HCT116 (cell line): ENCODE measurements around the gene PANK1. TPM values are rescaled to one million over a fixed set of nuclear protein-coding genes. Genes with fewer than 3 reads are reported as not detected.

Experiments used
- ATAC-seq: fragments of 200-7000 bp; cut with Tn5 transposase; 2 replicates; pipeline ENCODE4 v1.9.1; 2020; ENCODE audit warnings: mild to moderate bottlenecking, moderate library complexity
- BruUV-seq: library from RNA; stranded (reverse); fragments of 400-500 nt; replicated peaks from 2 replicates; lab custom pipeline; 2021; lab: Mats Ljungman, UMichigan
- CTCF ChIA-PET: fragments of 300-600 bp; sonication (Branson Sonifier 250); formaldehyde crosslinking; loops from one replicate; lab custom pipeline; 2021; ENCODE audit warnings: antibody characterized with exemption; lab: Charles Lee
- POLR2A ChIA-PET: fragments of 300-600, 350-600 bp; sonication (Branson Sonifier 250); formaldehyde crosslinking; loops from one replicate; lab custom pipeline; 2021; ENCODE audit warnings: antibody characterized with exemption; lab: Charles Lee
- RAD21 ChIA-PET, 2 experiments: fragments of 300-600 bp; sonication (Branson Sonifier 250); formaldehyde crosslinking; loops; one replicate each; lab custom pipeline; 2023; ENCODE audit warnings: low total read pairs in 2 of 2; ENCODE audit not compliant: uncharacterized antibody in 2 of 2, unreplicated experiment in 2 of 2, low non-redundant PET in 1 of 2; lab: Charles Lee
- DNase-seq: peaks from one replicate; pipeline ENCODE4 v3.0.0-alpha.2; 2010; ENCODE audit warnings: low read depth, low spot score
- H2AFZ ChIP-seq: fragments of 200-600 bp; shearing (Covaris generic), sonication (generic); 2 replicates; pipeline ENCODE4 v1.6.1; 2017; ENCODE audit warnings: low read depth, mixed run types, mixed read lengths, antibody characterized with exemption, low read length; ENCODE audit not compliant: poor library complexity, severe bottlenecking
- H3K27ac ChIP-seq: 2 replicates; pipeline ENCODE4 v1.5.1; 2012; ENCODE audit warnings: low read depth, low read length
- H3K27me3 ChIP-seq: fragments of 200-600 bp; sonication (generic); 2 replicates; pipeline ENCODE4 v1.6.1; 2016; ENCODE audit warnings: mixed run types, low read length, mixed read lengths; ENCODE audit not compliant: insufficient read depth
- H3K36me3 ChIP-seq, 2 experiments: fragments of 200-500 bp in 1 of 2; fragments of 200-600 bp in 1 of 2; sonication (Bioruptor generic) in 1 of 2; sonication (generic) in 1 of 2; 2 replicates each; pipeline versions ENCODE4 v1.5.1 to v1.6.1; 2014 to 2016; ENCODE audit warnings: low read length in 2 of 2, inconsistent platforms in 1 of 2, mixed read lengths in 1 of 2, mixed run types in 1 of 2; ENCODE audit not compliant: insufficient read depth in 2 of 2, control insufficient read depth in 1 of 2
- H3K4me1 ChIP-seq, 2 experiments: fragments of 200-600 bp in 1 of 2; sonication (generic) in 1 of 2; 2 replicates each; pipeline versions ENCODE4 v1.5.1 to v1.6.1; 2012 to 2017; ENCODE audit warnings: low read length in 2 of 2, inconsistent platforms in 1 of 2, mild to moderate bottlenecking in 1 of 2, mixed read lengths in 1 of 2, mixed run types in 1 of 2, moderate library complexity in 1 of 2; ENCODE audit not compliant: insufficient read depth in 2 of 2, control insufficient read depth in 1 of 2
- H3K4me2 ChIP-seq: fragments of 200-600 bp; sonication (generic); 2 replicates; pipeline ENCODE4 v1.6.1; 2017; ENCODE audit warnings: mixed run types, low read length, mixed read lengths
- H3K4me3 ChIP-seq, 2 experiments: fragments of 200-600 bp in 1 of 2; sonication (generic) in 1 of 2; replicated peaks in 1 of 2; 2 replicates each; pipeline ENCODE4 v1.5.1; 2011 to 2016; ENCODE audit warnings: low read length in 2 of 2, control low read depth in 1 of 2, low read depth in 1 of 2, mild to moderate bottlenecking in 1 of 2, mixed read lengths in 1 of 2, mixed run types in 1 of 2
- H3K79me2 ChIP-seq: fragments of 200-600 bp; sonication (generic); 2 replicates; pipeline ENCODE4 v1.6.1; 2017; ENCODE audit warnings: mild to moderate bottlenecking, mixed run types, low read length, moderate library complexity, mixed read lengths; ENCODE audit not compliant: insufficient read depth
- H3K9ac ChIP-seq: fragments of 200-600 bp; sonication (generic); 2 replicates; pipeline ENCODE4 v1.6.1; 2016; ENCODE audit warnings: low read length, mixed read lengths
- H3K9me2 ChIP-seq: fragments of 200-600 bp; sonication (generic), shearing (Covaris generic); 2 replicates; pipeline ENCODE4 v1.6.1; 2017; ENCODE audit warnings: mixed run types, mild to moderate bottlenecking, moderate library complexity; ENCODE audit not compliant: insufficient read depth
- H3K9me3 ChIP-seq, 2 experiments: fragments of 200-500 bp in 1 of 2; fragments of 200-600 bp in 1 of 2; sonication (Bioruptor generic) in 1 of 2; sonication (generic) in 1 of 2; 2 replicates each; pipeline ENCODE4 v1.6.1; 2014 to 2017; ENCODE audit warnings: low read length in 2 of 2, mixed read lengths in 2 of 2, inconsistent platforms in 1 of 2, low read depth in 1 of 2, mild to moderate bottlenecking in 1 of 2, mixed run types in 1 of 2, moderate library complexity in 1 of 2; ENCODE audit not compliant: control insufficient read depth in 1 of 2, insufficient read depth in 1 of 2
- H4K20me1 ChIP-seq: fragments of 200-600 bp; sonication (generic), shearing (Covaris generic); 2 replicates; pipeline ENCODE4 v1.6.1; 2017; ENCODE audit warnings: mixed run types, mild to moderate bottlenecking, moderate library complexity; ENCODE audit not compliant: insufficient read depth
- CBX3 ChIP-seq: IDR thresholded peaks from 2 replicates; pipeline ENCODE4 v1.6.1; 2012; ENCODE audit warnings: low read depth
- EGR1 ChIP-seq: IDR thresholded peaks from 2 replicates; pipeline ENCODE4 v1.6.1; 2012; ENCODE audit warnings: low read depth
- ELF1 ChIP-seq: IDR thresholded peaks from 2 replicates; pipeline ENCODE4 v1.6.1; 2012; ENCODE audit warnings: low read depth, borderline replicate concordance
- EZH2 ChIP-seq: fragments of 200-600 bp; sonication (generic); IDR thresholded peaks from 2 replicates; pipeline ENCODE4 v1.6.1; 2017; ENCODE audit warnings: antibody characterized with exemption, mixed run types
- EZH2phosphoT487 ChIP-seq: fragments of 200-600 bp; IDR thresholded peaks from 2 replicates; pipeline ENCODE4 v1.6.1; 2018; ENCODE audit warnings: antibody characterized with exemption, borderline replicate concordance
- POLR2A ChIP-seq: IDR thresholded peaks from 2 replicates; pipeline ENCODE4 v1.7.0; 2011; ENCODE audit warnings: borderline replicate concordance; ENCODE audit not compliant: insufficient read depth, insufficient read length; ENCODE audit errors: extremely low read depth
- POLR2AphosphoS5 ChIP-seq: IDR thresholded peaks from 2 replicates; pipeline ENCODE4 v1.6.1; 2011; ENCODE audit warnings: mild to moderate bottlenecking, low read depth, low read length, moderate library complexity
- SIN3A ChIP-seq: IDR thresholded peaks from 2 replicates; pipeline ENCODE4 v1.6.1; 2012; ENCODE audit warnings: low read depth
- SRF ChIP-seq: IDR thresholded peaks from 2 replicates; pipeline ENCODE4 v1.6.1; 2012; ENCODE audit warnings: low read depth
- TCF7L2 ChIP-seq: IDR thresholded peaks from 2 replicates; pipeline ENCODE4 v1.7.0; 2011; ENCODE audit warnings: borderline replicate concordance, inconsistent platforms; ENCODE audit not compliant: insufficient read depth, insufficient read length; ENCODE audit errors: extremely low read depth
- YY1 ChIP-seq: IDR thresholded peaks from 2 replicates; pipeline ENCODE4 v1.6.1; 2011; ENCODE audit warnings: low read length, low read depth, moderate library complexity, mild to moderate bottlenecking; ENCODE audit not compliant: insufficient replicate concordance; ENCODE audit errors: extremely low read depth
- ZFX ChIP-seq: fragments of 450-650 bp; IDR thresholded peaks from 2 replicates; pipeline ENCODE4 v1.6.1; 2017
- ZNF274 ChIP-seq: fragments of 200-500 bp; sonication (Bioruptor generic); IDR thresholded peaks from 2 replicates; pipeline ENCODE4 v1.6.1; 2014; ENCODE audit warnings: mild to moderate bottlenecking, low read depth, low read length, inconsistent platforms
- intact Hi-C: fragments of 100-400 bp; cut with micrococcal nuclease; formaldehyde crosslinking; loops from 2 replicates; pipeline ENCODE4 v1.10.0; 2022
- total RNA-seq: library from RNA; stranded (reverse); gene quantifications from one replicate; pipeline ENCODE4 v1.2.1, GENCODE V29; 2021; ENCODE audit not compliant: unreplicated experiment
- TF ChIP-seq, protein P1 (sequence below): IDR thresholded peaks from 2 replicates; pipeline ENCODE4 v1.6.1; 2012
- TF ChIP-seq, protein P2 (sequence below): IDR thresholded peaks from 2 replicates; pipeline ENCODE4 v1.6.1; 2012
- TF ChIP-seq, protein P3 (sequence below), 3 experiments: fragments of 200-600 bp in 1 of 3; sonication (generic) in 1 of 3; IDR thresholded peaks in 2 of 3; conservative IDR thresholded peaks in 1 of 3; 2 replicates each; pipeline ENCODE4 v1.5.1; 2012 to 2017; ENCODE audit warnings: low read depth in 2 of 3, low read length in 2 of 3, antibody characterized with exemption in 1 of 3, borderline replicate concordance in 1 of 3, control low read depth in 1 of 3, mild to moderate bottlenecking in 1 of 3, mixed read lengths in 1 of 3, mixed run types in 1 of 3, moderate library complexity in 1 of 3; ENCODE audit not compliant: insufficient read depth in 1 of 3
- TF ChIP-seq, protein P4 (sequence below): IDR thresholded peaks from 2 replicates; pipeline ENCODE4 v1.6.1; 2011; ENCODE audit warnings: mild to moderate bottlenecking, low read length, moderate library complexity; ENCODE audit not compliant: insufficient replicate concordance; ENCODE audit errors: extremely low read depth
- TF ChIP-seq, protein P5 (sequence below): IDR thresholded peaks from 2 replicates; pipeline ENCODE4 v1.6.1; 2012; ENCODE audit warnings: low read depth

PANK1 gene
- total RNA-seq, 1 experiment from 2014 or later, result 6.4 TPM

DNA sequence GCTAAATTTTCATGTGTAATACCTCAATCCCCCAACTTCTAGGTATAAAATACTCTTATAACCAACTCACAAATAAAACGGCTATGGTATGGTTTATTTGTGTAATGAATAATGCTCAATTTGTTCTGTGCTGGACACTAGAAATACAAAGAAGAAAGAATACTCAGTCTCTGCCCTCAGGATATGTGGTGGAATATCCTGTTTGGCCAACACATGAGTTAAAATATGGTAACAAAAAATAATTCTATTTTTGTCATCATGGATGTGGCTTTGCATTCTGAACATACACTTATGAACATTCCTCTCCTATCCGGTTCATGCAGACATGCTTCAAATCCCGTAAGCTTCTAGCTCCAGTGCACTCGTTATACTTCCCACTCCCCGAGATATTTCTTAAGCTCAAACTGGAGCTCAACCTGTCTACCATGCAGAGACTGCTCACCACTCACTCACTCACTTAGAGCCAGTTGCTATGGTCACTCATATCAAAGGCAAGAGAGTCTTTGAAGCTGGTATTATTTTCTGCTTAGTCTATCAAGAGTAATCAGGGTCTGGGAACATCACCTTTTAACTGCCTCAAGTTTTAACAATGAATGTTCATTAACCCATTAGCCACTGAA is 55.8 kb downstream of the PANK1 start:
- no peak for ATAC-seq
- Histone ChIP-seq H3K4me3 (no peak overlapping the region), H2AFZ (no peak overlapping the region), H3K79me2 (no peaks in the 10 kb centered on the region), H3K4me2 (no peak overlapping the region), H3K4me1 (no peaks in the 10 kb centered on the region), H3K36me3 (no peaks in the 10 kb centered on the region), H3K9ac (no peak overlapping the region), H4K20me1 (no peaks in the 10 kb centered on the region), H3K27me3 (no peaks in the 10 kb centered on the region), H3K27ac (no peak overlapping the region), H3K9me2 (no peaks in the 10 kb centered on the region), H3K9me3 (no peaks in the 10 kb centered on the region)
- ChIA-PET RAD21 (no interaction called here), CTCF (no interaction called here), POLR2A (no interaction called here)
- no peak for DNase-seq
- intact Hi-C loops, result no loop called here
- BruUV-seq, result no TSS peak
- TF ChIP-seq ZNF274 (no peak), TCF7L2 (no peak), EGR1 (no peak), ELF1 (no peak), POLR2A (no peak), EZH2 (no peak), SRF (no peak), ZFX (no peak), SIN3A (no peak), EZH2phosphoT487 (no peak), POLR2AphosphoS5 (no peak), YY1 (no peak), CBX3 (no peak)
- TF ChIP-seq, protein P1, sequence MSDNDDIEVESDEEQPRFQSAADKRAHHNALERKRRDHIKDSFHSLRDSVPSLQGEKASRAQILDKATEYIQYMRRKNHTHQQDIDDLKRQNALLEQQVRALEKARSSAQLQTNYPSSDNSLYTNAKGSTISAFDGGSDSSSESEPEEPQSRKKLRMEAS, result no peak
- TF ChIP-seq, protein P2, sequence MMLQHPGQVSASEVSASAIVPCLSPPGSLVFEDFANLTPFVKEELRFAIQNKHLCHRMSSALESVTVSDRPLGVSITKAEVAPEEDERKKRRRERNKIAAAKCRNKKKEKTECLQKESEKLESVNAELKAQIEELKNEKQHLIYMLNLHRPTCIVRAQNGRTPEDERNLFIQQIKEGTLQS, result no peak
- TF ChIP-seq, protein P3, sequence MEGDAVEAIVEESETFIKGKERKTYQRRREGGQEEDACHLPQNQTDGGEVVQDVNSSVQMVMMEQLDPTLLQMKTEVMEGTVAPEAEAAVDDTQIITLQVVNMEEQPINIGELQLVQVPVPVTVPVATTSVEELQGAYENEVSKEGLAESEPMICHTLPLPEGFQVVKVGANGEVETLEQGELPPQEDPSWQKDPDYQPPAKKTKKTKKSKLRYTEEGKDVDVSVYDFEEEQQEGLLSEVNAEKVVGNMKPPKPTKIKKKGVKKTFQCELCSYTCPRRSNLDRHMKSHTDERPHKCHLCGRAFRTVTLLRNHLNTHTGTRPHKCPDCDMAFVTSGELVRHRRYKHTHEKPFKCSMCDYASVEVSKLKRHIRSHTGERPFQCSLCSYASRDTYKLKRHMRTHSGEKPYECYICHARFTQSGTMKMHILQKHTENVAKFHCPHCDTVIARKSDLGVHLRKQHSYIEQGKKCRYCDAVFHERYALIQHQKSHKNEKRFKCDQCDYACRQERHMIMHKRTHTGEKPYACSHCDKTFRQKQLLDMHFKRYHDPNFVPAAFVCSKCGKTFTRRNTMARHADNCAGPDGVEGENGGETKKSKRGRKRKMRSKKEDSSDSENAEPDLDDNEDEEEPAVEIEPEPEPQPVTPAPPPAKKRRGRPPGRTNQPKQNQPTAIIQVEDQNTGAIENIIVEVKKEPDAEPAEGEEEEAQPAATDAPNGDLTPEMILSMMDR (IDR thresholded peaks at IDR 0.05 in 2 of 3, conservative IDR thresholded peaks at IDR 0.05 in 1 of 3; ENCODE audit: borderline replicate concordance in 1 of 3, insufficient read depth in 1 of 3, low read depth in 2 of 3, low read length in 2 of 3), result no peak
- TF ChIP-seq, protein P4, sequence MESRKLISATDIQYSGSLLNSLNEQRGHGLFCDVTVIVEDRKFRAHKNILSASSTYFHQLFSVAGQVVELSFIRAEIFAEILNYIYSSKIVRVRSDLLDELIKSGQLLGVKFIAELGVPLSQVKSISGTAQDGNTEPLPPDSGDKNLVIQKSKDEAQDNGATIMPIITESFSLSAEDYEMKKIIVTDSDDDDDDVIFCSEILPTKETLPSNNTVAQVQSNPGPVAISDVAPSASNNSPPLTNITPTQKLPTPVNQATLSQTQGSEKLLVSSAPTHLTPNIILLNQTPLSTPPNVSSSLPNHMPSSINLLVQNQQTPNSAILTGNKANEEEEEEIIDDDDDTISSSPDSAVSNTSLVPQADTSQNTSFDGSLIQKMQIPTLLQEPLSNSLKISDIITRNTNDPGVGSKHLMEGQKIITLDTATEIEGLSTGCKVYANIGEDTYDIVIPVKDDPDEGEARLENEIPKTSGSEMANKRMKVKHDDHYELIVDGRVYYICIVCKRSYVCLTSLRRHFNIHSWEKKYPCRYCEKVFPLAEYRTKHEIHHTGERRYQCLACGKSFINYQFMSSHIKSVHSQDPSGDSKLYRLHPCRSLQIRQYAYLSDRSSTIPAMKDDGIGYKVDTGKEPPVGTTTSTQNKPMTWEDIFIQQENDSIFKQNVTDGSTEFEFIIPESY, result no peak
- TF ChIP-seq, protein P5, sequence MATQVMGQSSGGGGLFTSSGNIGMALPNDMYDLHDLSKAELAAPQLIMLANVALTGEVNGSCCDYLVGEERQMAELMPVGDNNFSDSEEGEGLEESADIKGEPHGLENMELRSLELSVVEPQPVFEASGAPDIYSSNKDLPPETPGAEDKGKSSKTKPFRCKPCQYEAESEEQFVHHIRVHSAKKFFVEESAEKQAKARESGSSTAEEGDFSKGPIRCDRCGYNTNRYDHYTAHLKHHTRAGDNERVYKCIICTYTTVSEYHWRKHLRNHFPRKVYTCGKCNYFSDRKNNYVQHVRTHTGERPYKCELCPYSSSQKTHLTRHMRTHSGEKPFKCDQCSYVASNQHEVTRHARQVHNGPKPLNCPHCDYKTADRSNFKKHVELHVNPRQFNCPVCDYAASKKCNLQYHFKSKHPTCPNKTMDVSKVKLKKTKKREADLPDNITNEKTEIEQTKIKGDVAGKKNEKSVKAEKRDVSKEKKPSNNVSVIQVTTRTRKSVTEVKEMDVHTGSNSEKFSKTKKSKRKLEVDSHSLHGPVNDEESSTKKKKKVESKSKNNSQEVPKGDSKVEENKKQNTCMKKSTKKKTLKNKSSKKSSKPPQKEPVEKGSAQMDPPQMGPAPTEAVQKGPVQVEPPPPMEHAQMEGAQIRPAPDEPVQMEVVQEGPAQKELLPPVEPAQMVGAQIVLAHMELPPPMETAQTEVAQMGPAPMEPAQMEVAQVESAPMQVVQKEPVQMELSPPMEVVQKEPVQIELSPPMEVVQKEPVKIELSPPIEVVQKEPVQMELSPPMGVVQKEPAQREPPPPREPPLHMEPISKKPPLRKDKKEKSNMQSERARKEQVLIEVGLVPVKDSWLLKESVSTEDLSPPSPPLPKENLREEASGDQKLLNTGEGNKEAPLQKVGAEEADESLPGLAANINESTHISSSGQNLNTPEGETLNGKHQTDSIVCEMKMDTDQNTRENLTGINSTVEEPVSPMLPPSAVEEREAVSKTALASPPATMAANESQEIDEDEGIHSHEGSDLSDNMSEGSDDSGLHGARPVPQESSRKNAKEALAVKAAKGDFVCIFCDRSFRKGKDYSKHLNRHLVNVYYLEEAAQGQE, result no peak
